HepG2 (cell line): ENCODE data around the gene DMPK. TPM values are rescaled to one million over a fixed set of nuclear protein-coding genes. Genes with fewer than 3 reads are reported as not detected.

Experiments used
- ATAC-seq: fragments of 200-7000 bp; cut with Tn5 transposase; 3 replicates; pipeline ENCODE4 v1.9.1; 2020; ENCODE audit warnings: mild to moderate bottlenecking, moderate library complexity
- BruUV-seq: library from RNA; stranded (reverse); fragments of 400-500 nt; replicated peaks from 2 replicates; lab custom pipeline; 2021; lab: Mats Ljungman, UMichigan
- CTCF ChIA-PET: fragments of 300-600 bp; formaldehyde crosslinking; extraction: SDS; loops from one replicate; lab custom pipeline; 2021; ENCODE audit warnings: low total read pairs, inconsistent platforms, low intra/inter-chr PET ratio; lab: Yijun Ruan, JAX
- POLR2A ChIA-PET: fragments of 350-600 bp; sonication (Branson Sonifier 250); formaldehyde crosslinking; loops from one replicate; lab custom pipeline; 2020; ENCODE audit warnings: antibody characterized with exemption, inconsistent platforms; lab: Yijun Ruan, JAX
- DNase-seq: peaks from one replicate; pipeline ENCODE4 v3.0.0-alpha.2; 2015; ENCODE audit warnings: low spot score
- FAIRE-seq: peaks from 3 replicates; lab custom pipeline; 2011; peaks lifted over from hg19 to GRCh38; lab: Jason Lieb, UNC
- H2AFZ ChIP-seq: one replicate; pipeline ENCODE4 v1.6.1; 2011; ENCODE audit warnings: low read length, inconsistent platforms
- H3K27ac ChIP-seq: fragments of 300-600 bp; 3 replicates; pipeline ENCODE4 v1.8.0; 2011; ENCODE audit warnings: mixed run types, mild to moderate bottlenecking, mixed read lengths, low read length, inconsistent platforms; ENCODE audit not compliant: insufficient read depth; ENCODE audit errors: extremely low read length
- H3K27me3 ChIP-seq, 2 experiments: fragments of 200-600 bp in 1 of 2; 2 replicates in 1 of 2; 3 replicates in 1 of 2; pipeline versions ENCODE4 v1.6.0 to v1.8.0; 2011; ENCODE audit warnings: low read length in 2 of 2, mild to moderate bottlenecking in 2 of 2, moderate library complexity in 2 of 2, inconsistent platforms in 1 of 2; ENCODE audit not compliant: insufficient read depth in 2 of 2, control insufficient read depth in 1 of 2
- H3K36me3 ChIP-seq, 2 experiments: fragments of 200-600 bp in 1 of 2; replicated peaks in 1 of 2; 2 replicates in 1 of 2; 3 replicates in 1 of 2; pipeline versions ENCODE4 v1.5.1 to v1.8.0; 2011; ENCODE audit warnings: low read length in 2 of 2, inconsistent platforms in 1 of 2; ENCODE audit not compliant: insufficient read depth in 2 of 2, control insufficient read depth in 1 of 2
- H3K4me1 ChIP-seq: 2 replicates; pipeline ENCODE4 v1.5.1; 2012; ENCODE audit warnings: low read length, inconsistent platforms; ENCODE audit not compliant: insufficient read depth
- H3K4me2 ChIP-seq: 2 replicates; pipeline ENCODE4 v1.6.0; 2011; ENCODE audit warnings: low read depth, low read length, inconsistent platforms
- H3K4me3 ChIP-seq, 3 experiments: fragments of 200-600 bp in 1 of 3; sonication (generic), shearing (Covaris generic) in 1 of 3; replicated peaks in 1 of 3; 2 replicates each; pipeline ENCODE4 v1.5.1; 2011 to 2016; ENCODE audit warnings: low read length in 3 of 3, inconsistent platforms in 2 of 3, low read depth in 2 of 3, mild to moderate bottlenecking in 2 of 3, control low read depth in 1 of 3, mixed read lengths in 1 of 3; ENCODE audit not compliant: insufficient read depth in 1 of 3
- H3K79me2 ChIP-seq: one replicate; pipeline ENCODE4 v1.6.1; 2011; ENCODE audit warnings: low read length, inconsistent platforms; ENCODE audit not compliant: insufficient read depth
- H3K9ac ChIP-seq: 2 replicates; pipeline ENCODE4 v1.6.0; 2011; ENCODE audit warnings: mild to moderate bottlenecking, low read depth, low read length, inconsistent platforms; ENCODE audit not compliant: insufficient read depth
- H3K9me3 ChIP-seq: 2 replicates; pipeline ENCODE4 v1.5.1; 2012; ENCODE audit warnings: mild to moderate bottlenecking, low read length
- H4K20me1 ChIP-seq: 2 replicates; pipeline ENCODE4 v1.6.0; 2011; ENCODE audit warnings: inconsistent platforms, mild to moderate bottlenecking, low read length, moderate library complexity; ENCODE audit not compliant: insufficient read depth
- ARID4A ChIP-seq: sonication (generic); formaldehyde crosslinking; IDR thresholded peaks from 2 replicates; pipeline ENCODE4 v1.5.0; 2020; ENCODE audit warnings: mild to moderate bottlenecking, missing genetic modification reagents, borderline replicate concordance
- CBX2 ChIP-seq, 2 experiments: fragments of 200-600 bp in 1 of 2; sonication (generic); formaldehyde crosslinking in 1 of 2; IDR thresholded peaks; 2 replicates each; pipeline versions ENCODE4 v1.7.0 to v1.8.1; 2018 to 2022; ENCODE audit warnings: low read depth in 2 of 2, low read length in 1 of 2, mild to moderate bottlenecking in 1 of 2, missing genetic modification reagents in 1 of 2
- CCAR2 ChIP-seq: fragments of 200-400 bp; formaldehyde crosslinking; optimal IDR thresholded peaks from 2 replicates; pipeline ENCODE3; 2018; ENCODE audit warnings: low read depth, mild to moderate bottlenecking, low read length, moderate library complexity
- DRAP1 ChIP-seq: IDR thresholded peaks from 2 replicates; pipeline ENCODE4 v1.6.1; 2016; ENCODE audit warnings: missing genetic modification reagents, missing compliant biosample characterization
- IKZF4 ChIP-seq: sonication (generic); formaldehyde crosslinking; IDR thresholded peaks from 2 replicates; pipeline ENCODE4 v1.5.1; 2020; ENCODE audit warnings: borderline replicate concordance, mild to moderate bottlenecking, low read depth, missing genetic modification reagents; ENCODE audit errors: not compliant biosample characterization
- MNT ChIP-seq: fragments of 450-650 bp; IDR thresholded peaks from 2 replicates; pipeline ENCODE4 v1.6.1; 2016
- MYC ChIP-seq: sonication (generic); formaldehyde crosslinking; IDR thresholded peaks from 2 replicates; pipeline ENCODE4 v1.9.0; 2021; ENCODE audit warnings: missing genetic modification reagents, borderline replicate concordance
- RNF219 ChIP-seq: sonication (generic); formaldehyde crosslinking; IDR thresholded peaks from 2 replicates; pipeline ENCODE4 v1.5.0; 2020; ENCODE audit warnings: mild to moderate bottlenecking, missing genetic modification reagents
- SP5 ChIP-seq: IDR thresholded peaks from 2 replicates; pipeline ENCODE4 v1.6.1; 2016; ENCODE audit warnings: low read depth, borderline replicate concordance
- XBP1 ChIP-seq: sonication (generic); formaldehyde crosslinking; IDR thresholded peaks from 2 replicates; pipeline ENCODE4 v1.5.0; 2020; ENCODE audit warnings: missing genetic modification reagents
- WGBS: methylation state at CpG from one replicate; pipeline ENCODE4 v1.1.6; 2017; ENCODE audit warnings: low lambda C conversion rate; 5-methylcytosine and 5-hydroxymethylcytosine counted together
- in situ Hi-C: cut with HindIII; loops from 2 replicates; pipeline ENCODE4 v1.10.0; 2017; ENCODE audit warnings: low pct_unique_long_range_greater_than_20kb; ENCODE audit not compliant: extremely low pct_ligation_motif_present
- intact Hi-C: fragments of 100-400 bp; cut with micrococcal nuclease; formaldehyde crosslinking; loops from one replicate; pipeline ENCODE4 v1.10.0; 2022; ENCODE audit not compliant: unreplicated experiment
- polyA plus RNA-seq, 8 experiments: library from polyadenylated mRNA; depleted of rRNA in 3 of 8; stranded (reverse) in 7 of 8; unstranded in 1 of 8; fragments of >200 nt; fragmentation: Illumina TruSeq in 4 of 8; extraction: Trizol in 4 of 8; gene quantifications; 2 replicates each; pipeline versions ENCODE4 v1.2.1 to v1.2.3, GENCODE V29; 2011 to 2016; ENCODE audit warnings: low read depth in 4 of 8, missing spikeins in 1 of 8, mixed read lengths in 1 of 8; ENCODE audit not compliant: insufficient read depth in 1 of 8
- total RNA-seq, 5 experiments: library from RNA; depleted of rRNA; stranded (reverse); fragments of >200 nt; fragmentation: Illumina TruSeq; extraction: Trizol; gene quantifications; 2 replicates each; pipeline ENCODE4 v1.2.3, GENCODE V29; 2016; ENCODE audit warnings: low read depth in 1 of 5

DMPK gene
- total and polyA plus RNA-seq, 2 of the 13 experiments (the other 11 are each of a cell fraction or from before 2014, with no cell fraction given), result 5.3 to 8.8 TPM

GRCh38 chr19:45767410-45767880 is 14.8 kb downstream of the DMPK start:
- WGBS, result 0% methylated on average over 13 of the region's 31 CpGs
- Histone ChIP-seq H4K20me1 (no peaks in the 10 kb centered on the region), H3K9me3 (no peaks in the 10 kb centered on the region), H3K4me3 (peak overlapping the region; percentile 75 to 87 (median 76)), H2AFZ (no peak overlapping the region), H3K4me1 (peaks cover 16% of the 10 kb centered on the region), H3K27me3 (peaks cover 5 to 7% of the 10 kb centered on the region in 2 experiments; a peak in 2 of 5 replicates), H3K9ac (peak overlapping the region; percentile 91), H3K79me2 (peaks cover 3% of the 10 kb centered on the region), H3K4me2 (peak overlapping the region; percentile 93), H3K27ac (peak overlapping the region; percentile 91), H3K36me3 (no peaks in the 10 kb centered on the region)
- peak; percentile 66 for FAIRE-seq
- CTCF ChIA-PET, result no interaction called here
- POLR2A ChIA-PET, result interaction anchor here (0.5 to 4.7 kb wide), 17 partner anchors 8 to 115 kb away, joined by 3 to 94 read pairs (median 5); partner anchors contain the start of genes DMWD, FBXO46, FOXA3 and QPCTL
- ATAC-seq, result peak; percentile 20
- BruUV-seq, result no TSS peak
- peak; percentile 78 for DNase-seq
- intact Hi-C loops (loop anchor here (5.0 kb wide), 1 partner anchor 35 kb away; the partner anchor contains the start of genes FBXO46 and MEIOSIN), in situ Hi-C loops (no loop called here)
- TF ChIP-seq MYC (CRISPR knock-in tag), result peak; percentile 47
- TF ChIP-seq XBP1 (CRISPR knock-in tag), result no peak
- TF ChIP-seq MNT, result peak; percentile 51
- TF ChIP-seq CCAR2, result no peak
- TF ChIP-seq CBX2 (IDR thresholded peaks at IDR 0.05; ENCODE audit: low read depth, low read length), result no peak
- no peak for TF ChIP-seq CBX2 (CRISPR knock-in tag; IDR thresholded peaks at IDR 0.05; ENCODE audit: low read depth)
- TF ChIP-seq DRAP1, result peak; percentile 38; the same call in 1 of the 2 replicates
- TF ChIP-seq ARID4A (CRISPR knock-in tag), result peak; percentile 63
- 0 out of 2 replicates have a peak, but pooled peaks have one; percentile 67 for TF ChIP-seq RNF219 (CRISPR knock-in tag)
- no peak for TF ChIP-seq IKZF4 (CRISPR knock-in tag)
- TF ChIP-seq SP5 (CRISPR knock-in tag), result peak; percentile 56; the same call in 1 of the 2 replicates
